ENCODE measurements around the gene PSME2.

DNA sequence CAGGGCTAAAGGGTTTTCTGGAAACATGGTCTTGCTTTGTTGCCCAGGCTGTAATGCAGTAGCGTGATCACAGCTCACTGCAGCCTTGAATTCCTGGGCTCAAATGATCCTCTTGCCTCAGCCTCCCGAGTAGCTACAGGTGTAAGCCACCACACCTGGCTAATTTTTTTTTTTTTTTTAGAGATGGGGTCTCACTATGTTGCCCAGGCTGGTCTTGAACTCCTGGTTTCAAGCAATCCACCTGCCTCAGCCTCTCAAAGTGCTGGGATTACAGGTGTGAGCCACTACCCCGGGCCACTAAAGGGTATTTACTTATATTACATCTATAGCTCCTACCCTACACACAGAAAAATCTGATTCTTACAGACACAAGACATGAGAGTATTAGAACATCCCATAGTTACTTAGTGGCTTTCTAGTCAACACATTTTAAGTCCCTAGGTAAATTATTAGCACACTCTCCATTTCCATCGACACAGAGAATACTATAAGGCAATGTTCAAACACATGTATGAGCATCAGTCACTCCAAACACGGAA, 38.0 kb downstream of the PSME2 start:
- TF ChIP-seq POLR2A (IDR thresholded peaks at IDR 0.05): no peak
- TF ChIP-seq, protein P1, sequence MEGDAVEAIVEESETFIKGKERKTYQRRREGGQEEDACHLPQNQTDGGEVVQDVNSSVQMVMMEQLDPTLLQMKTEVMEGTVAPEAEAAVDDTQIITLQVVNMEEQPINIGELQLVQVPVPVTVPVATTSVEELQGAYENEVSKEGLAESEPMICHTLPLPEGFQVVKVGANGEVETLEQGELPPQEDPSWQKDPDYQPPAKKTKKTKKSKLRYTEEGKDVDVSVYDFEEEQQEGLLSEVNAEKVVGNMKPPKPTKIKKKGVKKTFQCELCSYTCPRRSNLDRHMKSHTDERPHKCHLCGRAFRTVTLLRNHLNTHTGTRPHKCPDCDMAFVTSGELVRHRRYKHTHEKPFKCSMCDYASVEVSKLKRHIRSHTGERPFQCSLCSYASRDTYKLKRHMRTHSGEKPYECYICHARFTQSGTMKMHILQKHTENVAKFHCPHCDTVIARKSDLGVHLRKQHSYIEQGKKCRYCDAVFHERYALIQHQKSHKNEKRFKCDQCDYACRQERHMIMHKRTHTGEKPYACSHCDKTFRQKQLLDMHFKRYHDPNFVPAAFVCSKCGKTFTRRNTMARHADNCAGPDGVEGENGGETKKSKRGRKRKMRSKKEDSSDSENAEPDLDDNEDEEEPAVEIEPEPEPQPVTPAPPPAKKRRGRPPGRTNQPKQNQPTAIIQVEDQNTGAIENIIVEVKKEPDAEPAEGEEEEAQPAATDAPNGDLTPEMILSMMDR (IDR thresholded peaks at IDR 0.05 in 4 of 5, conservative IDR thresholded peaks at IDR 0.05 in 1 of 5): no peak

All from gastrocnemius medialis (tissue), 4 donors.